B cell (primary cell): ENCODE results near the gene AGBL4.

ENCODE experiments used
- CTCF ChIP-seq: fragments of 200-600 bp; IDR thresholded peaks from one replicate; pipeline ENCODE4 v1.8.0; 2022; ENCODE audit warnings: antibody characterized with exemption, mild to moderate bottlenecking
- EZH2 ChIP-seq: IDR thresholded peaks from 2 replicates; pipeline ENCODE4 v1.6.1; 2012; ENCODE audit warnings: borderline replicate concordance, low read depth, mild to moderate bottlenecking, moderate library complexity, low read length; ENCODE audit not compliant: insufficient read depth, poor library complexity, severe bottlenecking

GRCh38 chr1:49104575-49104974 lies 919.2 kb downstream of the AGBL4 start:
- no peak for TF ChIP-seq CTCF
- TF ChIP-seq EZH2 = no peak
